Ovary (tissue), 3 donors: ENCODE measurements around the gene LMAN1.

Experiments
- CTCF ChIP-seq, 3 donors: fragments of 450-650 bp in 2 of 3; fragments of 200-600 bp in 1 of 3; IDR thresholded peaks; one replicate each; pipeline versions ENCODE4 v1.5.1 to v1.8.0; 2016 to 2022; ENCODE audit warnings: antibody characterized with exemption in 3 of 3, mild to moderate bottlenecking in 1 of 3
- EP300 ChIP-seq: sonication (generic); formaldehyde crosslinking; IDR thresholded peaks from one replicate; pipeline ENCODE4 v1.6.1; 2017; ENCODE audit warnings: antibody characterized with exemption
- donor health status: DM: no; HTN: no; CAD: no.

DNA sequence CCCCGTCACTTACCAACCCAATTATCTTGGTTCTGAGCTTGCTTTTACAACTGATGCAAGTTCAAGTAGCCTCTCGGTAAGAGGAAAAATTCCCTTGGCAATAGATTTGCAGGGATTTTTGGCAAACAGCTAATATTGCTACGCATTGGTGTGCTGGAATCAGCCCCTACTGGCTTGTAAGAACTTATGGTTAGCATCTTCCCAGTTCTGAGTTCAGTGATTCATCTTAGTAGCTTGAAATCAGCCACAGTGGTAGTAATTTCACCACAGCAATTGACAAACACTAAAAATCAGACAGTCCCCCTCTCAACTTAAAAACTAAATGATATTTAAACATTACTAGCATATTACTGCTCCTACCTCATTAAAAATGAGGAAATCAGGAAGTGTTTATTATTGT is 79.9 kb downstream of the LMAN1 start:
- TF ChIP-seq CTCF (IDR thresholded peaks at IDR 0.05) (no peak), EP300 (no peak)
